Hematopoietic multipotent progenitor cell treated with erythropoietin and hydrocortisone succinate and interleukin-3 and kit ligand, for 4 days (in vitro differentiated cells): ENCODE results near the gene TNNT2.

Source experiments
- DNase-seq: peaks from one replicate; pipeline ENCODE4 v3.0.0-alpha.2; 2015

Gene TNNT2

DNA sequence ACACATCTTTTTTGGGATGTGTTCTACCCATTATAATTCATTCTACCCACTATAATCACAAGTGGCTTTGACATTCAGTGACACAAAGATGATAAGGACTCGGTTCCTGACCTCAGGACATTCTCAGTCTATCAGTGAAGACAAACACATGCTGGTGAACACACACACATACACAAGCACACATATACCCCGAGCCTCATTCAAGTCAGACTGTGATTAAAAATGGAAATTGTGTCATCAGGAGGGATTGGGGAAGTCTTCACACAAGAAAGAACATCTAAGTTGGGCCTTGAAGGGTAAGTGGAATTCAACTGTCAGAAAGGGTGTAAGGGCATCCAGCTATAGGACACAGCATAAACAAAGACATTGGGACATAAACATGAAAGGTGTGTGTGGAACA, 24.2 kb upstream of the TNNT2 start:
- DNase-seq = no peak

DNA sequence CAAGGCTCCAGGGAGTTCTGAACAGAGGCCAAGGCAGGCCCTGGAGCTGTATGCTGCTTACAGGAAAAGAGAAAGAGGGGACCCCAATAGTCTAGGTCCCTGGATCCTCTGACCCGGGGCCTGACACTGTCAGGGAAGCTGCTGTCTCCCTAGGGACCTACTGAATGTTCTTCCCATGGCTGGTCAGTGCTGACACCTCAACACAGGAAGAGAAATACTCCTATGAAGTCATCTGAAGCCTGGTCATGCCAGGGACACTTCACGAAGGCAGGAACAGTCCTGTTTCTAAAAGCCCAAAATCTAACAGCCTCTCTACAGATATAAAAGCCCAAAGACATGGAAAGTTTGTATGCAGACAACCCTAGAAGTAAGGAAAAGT, 23.4 kb upstream of the TNNT2 start:
- no peak for DNase-seq

GRCh38 chr1:201400212-201400851, 22.9 kb upstream of the TNNT2 start:
- no peak for DNase-seq

DNA sequence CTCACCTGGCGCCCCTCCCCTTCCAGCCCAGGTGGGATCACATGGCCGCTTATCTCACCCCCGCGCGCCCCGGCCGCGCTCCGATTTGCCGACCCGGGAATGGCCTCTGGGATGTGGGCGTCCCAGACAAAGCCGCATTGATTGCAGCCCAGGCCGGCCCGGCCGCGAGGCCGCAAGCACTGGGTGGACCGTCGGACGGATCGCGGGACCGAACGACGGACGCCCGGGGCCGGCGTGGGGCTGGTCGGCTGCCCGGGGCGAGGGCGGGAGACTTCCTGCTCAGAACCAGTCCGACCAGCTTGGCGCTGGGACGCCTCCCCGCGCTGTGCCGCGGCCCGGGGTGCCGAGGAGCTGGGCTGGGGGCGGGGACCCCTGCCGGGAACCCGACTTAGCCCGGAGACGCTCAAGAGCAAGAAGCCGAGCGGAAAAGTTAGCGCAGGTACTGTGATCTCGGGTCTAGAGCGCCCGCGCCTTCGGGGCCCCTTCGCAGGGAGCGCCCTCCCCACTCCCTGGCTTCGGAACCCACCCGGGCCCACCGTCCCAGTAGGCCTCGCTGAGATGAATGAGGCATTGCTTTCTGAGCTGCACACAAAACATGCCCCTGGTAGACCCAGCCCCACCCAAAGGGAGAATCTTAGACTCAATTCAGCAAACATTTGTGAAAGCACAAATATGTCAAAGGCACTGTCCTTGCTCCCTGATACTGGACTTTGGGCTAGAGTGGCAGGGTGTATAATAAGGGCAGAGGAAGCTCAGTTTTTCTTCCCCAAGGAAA, 22.1 kb upstream of the TNNT2 start:
- no peak for DNase-seq

- DNase-seq = no peak
Observed at GRCh38 chr1:201399018-201399351, 21.5 kb upstream of the TNNT2 start, which contains the start of gene LAD1. LAD1 (minus strand) TSS chr1:201399324; CDS start chr1:201399306, 18 bp downstream.

GRCh38 chr1:201397675-201398074, 20.2 kb upstream of the TNNT2 start:
- DNase-seq = no peak

DNA sequence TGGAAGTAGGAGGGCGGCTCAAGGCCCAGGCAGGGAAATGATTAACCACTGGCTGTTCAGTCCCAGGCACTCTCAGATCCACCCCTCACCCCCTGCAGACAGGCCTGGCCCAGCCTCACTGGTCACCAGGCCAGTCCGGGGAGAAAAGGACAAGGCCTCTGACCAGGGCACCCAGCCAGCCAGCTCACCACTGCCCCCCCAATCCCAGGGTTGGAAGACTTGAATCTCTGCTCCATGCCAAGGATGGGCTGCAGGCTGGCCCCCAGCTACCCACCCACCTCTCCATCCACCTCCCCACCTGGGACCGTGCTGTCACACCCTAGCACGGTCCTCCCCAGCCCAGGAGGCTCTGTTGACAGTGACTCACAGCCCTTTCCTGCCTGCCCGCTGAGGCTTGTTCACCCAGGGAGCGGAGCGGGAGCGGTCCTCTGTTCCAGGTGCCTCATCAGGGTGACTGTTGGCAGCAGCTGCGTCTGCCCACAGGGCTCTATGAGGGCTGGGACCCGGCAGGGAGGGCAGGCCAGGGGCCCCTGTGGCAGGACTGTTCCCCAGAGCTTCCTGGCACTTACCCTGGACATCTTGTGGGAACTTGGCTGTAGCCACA, 19.5 kb upstream of the TNNT2 start:
- DNase-seq = no peak

- no peak for DNase-seq
Observed at GRCh38 chr1:201395936-201396335, 18.5 kb upstream of the TNNT2 start.

DNA sequence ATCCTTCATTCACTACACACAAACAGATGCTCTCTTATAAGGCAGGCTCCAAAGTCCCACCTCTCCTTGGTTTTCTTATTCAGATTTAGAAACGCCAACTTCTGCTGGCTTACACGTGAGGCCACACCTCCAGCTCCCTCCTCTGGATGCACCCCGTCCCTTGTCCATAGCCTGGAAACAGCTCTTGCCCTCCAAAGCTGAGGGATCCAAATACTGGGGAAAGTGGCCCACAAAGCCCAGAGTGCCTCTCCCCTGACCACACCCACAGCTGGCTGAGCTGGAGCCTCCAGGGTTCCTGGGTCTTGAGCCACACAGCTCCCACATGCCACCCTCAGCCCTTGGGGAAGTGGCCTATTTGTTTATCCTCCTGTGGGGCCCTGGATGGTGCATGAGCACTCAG, 17.1 kb upstream of the TNNT2 start:
- no peak for DNase-seq

- DNase-seq = peak; percentile 12
Observed at GRCh38 chr1:201393076-201393475, 15.6 kb upstream of the TNNT2 start.

DNA sequence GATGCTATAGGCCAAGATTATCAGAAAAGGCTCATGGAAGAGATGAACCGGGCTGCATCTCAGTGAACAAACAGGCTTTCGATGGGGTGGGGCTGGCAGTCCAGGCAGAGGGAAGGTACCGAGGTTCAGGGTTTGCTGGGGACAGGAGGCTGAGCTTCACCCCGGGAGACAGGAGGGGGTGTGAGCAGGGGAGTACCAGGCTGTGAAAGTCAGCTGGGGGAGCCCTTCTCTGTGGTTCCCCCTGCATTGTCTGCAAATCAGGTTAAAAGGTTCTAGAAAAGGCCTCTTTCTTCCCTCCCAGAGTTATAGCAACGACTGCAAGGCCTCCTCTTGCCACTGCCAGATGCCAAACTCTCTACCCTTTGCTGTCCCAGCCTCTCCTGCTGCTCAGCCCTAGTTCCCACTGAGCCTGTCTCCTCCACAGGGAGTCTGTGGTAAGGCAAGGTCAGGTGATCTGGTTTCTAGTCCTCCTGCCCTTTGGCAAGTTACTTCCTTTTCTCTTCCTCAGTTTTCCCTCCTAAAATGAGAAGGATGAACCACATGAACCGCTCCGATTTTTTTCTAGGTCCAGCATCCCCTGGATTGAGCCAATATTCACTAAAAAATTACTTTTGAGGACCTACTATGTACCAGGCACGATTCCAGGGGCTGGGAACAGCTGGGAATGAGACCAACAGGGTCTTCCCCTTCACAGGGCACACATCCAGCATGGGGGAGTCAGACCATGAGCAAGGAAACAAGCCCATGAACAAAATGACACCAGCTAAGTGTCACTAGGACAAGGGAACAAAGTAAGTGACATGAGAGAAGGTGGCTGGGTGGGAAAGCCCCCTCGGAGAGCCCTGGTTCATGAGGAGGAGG, 14.4 kb upstream of the TNNT2 start:
- DNase-seq = no peak

GRCh38 chr1:201391225-201391624, 13.7 kb upstream of the TNNT2 start:
- DNase-seq = no peak

GRCh38 chr1:201389051-201389450, 11.6 kb upstream of the TNNT2 start:
- no peak for DNase-seq

- DNase-seq = no peak
Observed at GRCh38 chr1:201386208-201386607, 8.7 kb upstream of the TNNT2 start.

GRCh38 chr1:201385299-201385891, 7.9 kb upstream of the TNNT2 start:
- DNase-seq = peak; percentile 64

- DNase-seq = no peak
Observed at GRCh38 chr1:201384406-201384782, 6.9 kb upstream of the TNNT2 start.

GRCh38 chr1:201383647-201384405, 6.3 kb upstream of the TNNT2 start:
- DNase-seq = no peak

DNA sequence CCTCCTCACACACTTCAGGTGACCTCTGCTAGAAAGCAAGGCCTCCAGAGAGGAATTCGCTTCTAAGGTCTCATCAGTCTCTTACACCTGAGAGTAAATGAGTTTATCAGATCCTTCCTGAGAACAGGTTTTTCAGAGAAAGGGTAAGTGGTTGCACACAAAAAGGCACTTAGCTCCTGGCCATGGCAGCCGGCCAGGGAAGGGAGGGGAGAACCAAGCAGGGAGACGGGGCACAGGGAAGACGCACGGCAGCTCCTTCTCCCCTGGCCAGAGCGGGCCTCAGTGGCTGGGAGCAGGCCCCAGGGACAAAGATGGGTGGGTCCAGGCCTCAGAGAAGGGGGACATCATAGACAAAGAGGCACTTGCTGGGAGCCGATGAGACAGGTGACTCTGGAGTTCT, 3.6 kb upstream of the TNNT2 start:
- no peak for DNase-seq

GRCh38 chr1:201379733-201380242, 2.3 kb upstream of the TNNT2 start:
- DNase-seq = no peak

- DNase-seq = no peak
Observed at GRCh38 chr1:201378804-201379203, 1.3 kb upstream of the TNNT2 start.

GRCh38 chr1:201376464-201377374, 761 bp downstream of the TNNT2 start:
- DNase-seq = peak; percentile 54
